Midbrain (tissue), 1 donor: ENCODE measurements around the gene NAGA.
A peak's percentile ranks its signal among the peaks of the same experiment; 100 is the strongest.
"Not testable (repeated sequence)": the region's sequence is repeated elsewhere in the genome, so short reads cannot be mapped to it uniquely, and the experiment has no call there.

Experiments used
- DNase-seq: peaks from one replicate; lab custom pipeline; 2025; lab: John Stamatoyannopoulos, UW

NAGA gene

GRCh38 chr22:42070517-42071422 lies at the start of gene NAGA:
TSS of gene NAGA (minus strand) at chr22:42070812. CDS start at chr22:42070297, 515 bp downstream.
- peak; percentile 94 for DNase-seq

- DNase-seq: no peak
Observed at GRCh38 chr22:42116848-42117424, 46.3 kb upstream of the NAGA start.

- DNase-seq: not testable (repeated sequence)
Observed at GRCh38 chr22:42115420-42115830, 44.8 kb upstream of the NAGA start.

- DNase-seq: no peak
Observed at GRCh38 chr22:42114721-42115120, 44.1 kb upstream of the NAGA start.

- not testable (repeated sequence) for DNase-seq
Observed at GRCh38 chr22:42112793-42113192, 42.2 kb upstream of the NAGA start.

GRCh38 chr22:42111798-42112197 lies 41.2 kb upstream of the NAGA start:
- no peak for DNase-seq

GRCh38 chr22:42108848-42109247 lies 38.2 kb upstream of the NAGA start:
- no peak for DNase-seq

- not testable (repeated sequence) for DNase-seq
Observed at GRCh38 chr22:42104332-42104860, 33.8 kb upstream of the NAGA start.

- no peak for DNase-seq
Observed at GRCh38 chr22:42101199-42101598, 30.6 kb upstream of the NAGA start.

- DNase-seq: no peak
Observed at GRCh38 chr22:42091455-42091782, 20.8 kb upstream of the NAGA start.

GRCh38 chr22:42090596-42091454 lies 20.2 kb upstream of the NAGA start, which contains the start of gene NDUFA6:
TSS of gene NDUFA6 (minus strand) at chr22:42090772. CDS start at chr22:42090744, 28 bp downstream.
- DNase-seq: peak; percentile 100

GRCh38 chr22:42086051-42086450 lies 15.4 kb upstream of the NAGA start:
- DNase-seq: no peak

- no peak for DNase-seq
Observed at GRCh38 chr22:42084874-42085273, 14.3 kb upstream of the NAGA start.

GRCh38 chr22:42083119-42083518 lies 12.5 kb upstream of the NAGA start:
- DNase-seq: no peak

GRCh38 chr22:42080287-42080686 lies 9.7 kb upstream of the NAGA start:
- DNase-seq: peak; percentile 80

- peak; percentile 97 for DNase-seq
Observed at GRCh38 chr22:42079319-42080251, 9.0 kb upstream of the NAGA start, which contains the start of gene SMDT1. TSS of gene SMDT1 (plus strand) at chr22:42079700. CDS start at chr22:42079769, 69 bp downstream.

- peak; percentile 66 for DNase-seq
Observed at GRCh38 chr22:42078469-42079318, 8.1 kb upstream of the NAGA start.

GRCh38 chr22:42077486-42078125 lies 7.0 kb upstream of the NAGA start:
- DNase-seq: no peak

- no peak for DNase-seq
Observed at GRCh38 chr22:42076764-42077485, 6.3 kb upstream of the NAGA start.
